GM21528 (cell line): Measurements from ENCODE around the gene SBK3.
"Not testable (repeated sequence)": the region's sequence is repeated elsewhere in the genome, so short reads cannot be mapped to it uniquely, and the experiment has no call there.

Source experiments
- ATAC-seq: cut with Tn5 transposase; IDR thresholded peaks from one replicate; pipeline ENCODE4 v1.9.1; 2021; ENCODE audit warnings: mild to moderate bottlenecking, moderate library complexity; ENCODE audit not compliant: unreplicated experiment, low FRiP score

SBK3 gene

GRCh38 chr19:55578031-55578760 is 32.9 kb upstream of the SBK3 start:
- ATAC-seq = no peak

- no peak for ATAC-seq
Observed at GRCh38 chr19:55576746-55577145, 31.4 kb upstream of the SBK3 start.

GRCh38 chr19:55573929-55574328 is 28.6 kb upstream of the SBK3 start:
- ATAC-seq = not testable (repeated sequence)

- not testable (repeated sequence) for ATAC-seq
Observed at GRCh38 chr19:55569477-55569876, 24.1 kb upstream of the SBK3 start.

- ATAC-seq = no peak
Observed at GRCh38 chr19:55567708-55568328, 22.5 kb upstream of the SBK3 start.

- no peak for ATAC-seq
Observed at GRCh38 chr19:55566823-55567222, 21.5 kb upstream of the SBK3 start.

GRCh38 chr19:55563261-55563690 is 17.9 kb upstream of the SBK3 start:
- ATAC-seq = no peak

- ATAC-seq = no peak
Observed at GRCh38 chr19:55559684-55560083, 14.3 kb upstream of the SBK3 start.

- no peak for ATAC-seq
Observed at GRCh38 chr19:55554741-55555152, 9.4 kb upstream of the SBK3 start.

GRCh38 chr19:55554302-55554701 is 9.0 kb upstream of the SBK3 start:
- ATAC-seq = no peak

- no peak for ATAC-seq
Observed at GRCh38 chr19:55553217-55554182, 8.2 kb upstream of the SBK3 start.

GRCh38 chr19:55552620-55553019 is 7.3 kb upstream of the SBK3 start:
- no peak for ATAC-seq

- ATAC-seq = no peak
Observed at GRCh38 chr19:55552206-55552605, 6.9 kb upstream of the SBK3 start.

- ATAC-seq = no peak
Observed at GRCh38 chr19:55550321-55550650, 4.9 kb upstream of the SBK3 start.

GRCh38 chr19:55549500-55550320 is 4.4 kb upstream of the SBK3 start:
- ATAC-seq = no peak

- no peak for ATAC-seq
Observed at GRCh38 chr19:55546822-55547614, 1.7 kb upstream of the SBK3 start.

GRCh38 chr19:55546011-55546410 is 668 bp upstream of the SBK3 start:
- ATAC-seq = no peak

GRCh38 chr19:55544776-55545439 is 435 bp downstream of the SBK3 start:
- no peak for ATAC-seq

GRCh38 chr19:55544014-55544413 is 1.3 kb downstream of the SBK3 start:
- no peak for ATAC-seq
